GM11168 (cell line): ENCODE measurements around the gene MYO1E.
"Not testable (repeated sequence)": the region's sequence is repeated elsewhere in the genome, so short reads cannot be mapped to it uniquely, and the experiment has no call there.

Experiments used
- in situ Hi-C: fragments of 300-500 bp; cut with MboI; formaldehyde crosslinking; loops from one replicate; pipeline ENCODE4 v1.12.0; 2022; ENCODE audit warnings: low sequenced_read_pairs; ENCODE audit not compliant: unreplicated experiment

Gene MYO1E

DNA sequence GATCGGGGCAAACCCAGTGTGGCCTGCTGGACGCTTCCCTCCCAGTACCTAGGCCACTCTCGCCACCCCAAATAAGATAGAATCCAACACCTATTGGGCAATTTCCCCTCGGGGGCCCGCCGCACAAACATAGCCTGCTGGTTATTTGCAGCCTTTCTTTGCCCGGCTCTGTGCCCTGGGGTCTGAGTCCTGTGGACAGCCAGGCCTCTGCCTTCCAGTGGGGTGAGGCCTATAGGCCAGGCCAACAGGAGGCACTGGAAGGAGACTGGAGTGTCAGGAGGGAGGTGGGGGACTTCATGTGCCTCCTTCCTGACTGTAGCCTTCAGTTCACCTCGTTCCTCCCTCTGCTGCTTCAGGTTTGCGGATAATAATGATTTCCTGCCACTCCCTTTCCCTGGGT, 213.5 kb downstream of the MYO1E start:
- in situ Hi-C loops = loop anchor here (25.0 kb wide), 1 partner anchor 328 kb away; no protein-coding TSS in a partner anchor

DNA sequence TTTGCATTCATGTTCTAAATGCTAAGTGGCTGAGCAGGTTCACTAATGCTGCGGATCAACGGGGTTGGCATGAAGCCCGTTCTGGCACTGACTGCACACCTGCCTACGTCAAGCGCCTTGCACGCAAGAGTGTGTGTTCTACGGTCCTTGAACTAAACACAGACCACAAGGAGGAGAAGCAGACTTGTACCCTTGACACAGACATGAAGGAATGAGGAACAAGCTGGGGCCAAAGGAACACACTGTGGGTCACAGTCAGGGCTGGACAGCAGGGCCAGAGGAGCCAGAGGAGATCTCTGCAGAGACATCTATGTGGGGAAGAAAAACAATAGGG, 214.0 kb downstream of the MYO1E start:
- in situ Hi-C loops = loop anchor here (25.0 kb wide), 1 partner anchor 329 kb away; no protein-coding TSS in a partner anchor

DNA sequence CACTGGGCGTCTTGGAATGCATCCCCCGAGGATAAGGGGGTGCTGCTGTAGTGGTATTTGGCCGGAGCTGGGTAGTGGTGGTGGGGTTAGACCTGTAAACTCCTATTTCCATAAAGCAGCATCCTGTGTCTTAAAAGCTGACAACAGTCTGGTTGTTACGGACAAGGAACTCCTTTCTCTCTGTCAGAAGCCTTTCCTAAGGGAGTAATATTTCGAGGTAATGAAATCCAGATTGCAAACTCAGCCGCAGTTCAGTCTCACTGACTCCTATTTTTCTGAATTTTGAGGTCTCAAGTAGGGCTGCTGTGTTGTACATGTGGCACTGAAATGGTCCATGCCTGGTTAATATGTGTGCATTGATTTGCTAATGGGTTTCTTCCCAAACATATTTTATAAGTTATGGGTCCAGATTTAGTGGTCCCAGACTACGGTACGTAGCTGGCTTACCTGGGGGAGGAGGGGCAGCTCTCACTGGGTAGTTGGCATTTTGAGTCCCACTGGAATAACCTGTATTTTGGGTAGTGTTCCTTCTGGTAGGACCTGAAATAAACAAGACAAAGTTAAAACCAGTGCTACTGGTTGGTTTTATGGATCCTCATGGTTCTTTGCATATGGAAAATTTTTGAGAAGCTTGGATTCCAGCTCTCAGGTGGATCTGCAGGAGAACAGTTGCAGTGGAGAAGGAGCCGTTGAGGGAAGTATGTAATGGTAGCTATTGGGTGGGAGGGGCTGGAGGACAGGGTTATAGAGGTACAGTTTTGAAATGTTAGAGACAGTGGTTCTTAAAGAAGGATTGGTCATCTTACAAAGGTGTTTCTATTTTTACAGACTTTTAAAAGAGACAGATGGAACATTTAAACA, 214.6 kb downstream of the MYO1E start:
- in situ Hi-C loops = loop anchor here (25.0 kb wide), 1 partner anchor 329 kb away; no protein-coding TSS in a partner anchor

DNA sequence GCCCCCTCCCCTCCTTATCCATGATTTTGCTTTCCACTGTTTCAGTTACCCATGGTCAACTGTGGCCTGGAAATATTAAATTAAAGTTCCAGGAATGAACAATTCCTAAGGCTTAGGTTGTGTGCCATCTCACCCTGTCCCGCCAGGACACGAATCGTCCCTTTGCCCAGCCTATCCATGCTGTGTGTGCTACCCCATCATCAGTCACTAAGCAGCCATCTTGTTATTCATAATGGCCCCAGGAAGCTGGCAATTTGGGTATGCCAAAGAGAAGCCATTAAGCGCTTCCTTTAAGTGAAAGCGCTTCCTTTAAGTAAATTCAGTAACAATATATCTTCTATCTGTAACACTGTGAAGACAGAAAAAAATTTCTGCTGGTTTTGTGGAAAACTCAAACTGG, 215.3 kb downstream of the MYO1E start:
- in situ Hi-C loops = loop anchor here (25.0 kb wide), 1 partner anchor 330 kb away; no protein-coding TSS in a partner anchor

DNA sequence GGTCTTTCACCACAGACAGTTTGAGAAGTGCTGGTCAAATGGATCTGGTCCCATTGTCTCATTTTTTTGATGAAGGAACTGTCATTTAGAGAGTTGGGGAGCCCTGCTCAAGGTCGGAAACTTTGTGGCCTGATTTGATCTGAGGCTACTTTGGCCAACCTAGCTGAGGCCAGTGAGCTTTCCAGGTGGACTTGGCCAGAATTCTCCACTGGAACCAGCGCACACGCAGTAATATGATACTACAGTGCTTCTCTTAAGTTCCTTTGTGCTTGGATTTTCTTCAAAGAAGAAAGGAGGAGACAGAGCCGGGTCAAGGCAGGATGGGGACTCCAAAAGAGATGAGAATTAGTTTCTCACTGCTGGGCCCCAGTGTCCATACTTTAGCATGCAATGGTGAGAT, 217.2 kb downstream of the MYO1E start:
- in situ Hi-C loops = loop anchor here (25.0 kb wide), 1 partner anchor 332 kb away; no protein-coding TSS in a partner anchor

DNA sequence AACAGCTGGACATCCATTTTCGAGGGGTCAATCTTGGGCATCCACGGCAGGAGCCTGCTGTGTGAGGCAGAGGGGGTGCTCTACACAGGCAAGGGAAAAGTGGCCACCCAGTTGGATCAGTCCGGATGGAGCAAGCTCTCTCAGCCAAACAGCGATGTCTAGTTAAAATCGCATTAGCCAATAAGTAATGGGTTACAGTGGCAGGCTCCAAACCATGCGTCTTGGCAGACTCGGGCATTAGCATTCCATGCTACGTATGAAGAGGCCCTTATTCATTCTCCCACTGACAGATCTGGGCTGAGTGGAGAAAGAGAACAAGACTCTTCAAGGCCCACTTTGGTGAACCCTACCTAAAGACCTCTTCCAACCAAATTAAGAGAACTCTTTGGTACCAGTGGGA, 218.4 kb downstream of the MYO1E start:
- in situ Hi-C loops = loop anchor here (25.0 kb wide), 1 partner anchor 333 kb away; no protein-coding TSS in a partner anchor

DNA sequence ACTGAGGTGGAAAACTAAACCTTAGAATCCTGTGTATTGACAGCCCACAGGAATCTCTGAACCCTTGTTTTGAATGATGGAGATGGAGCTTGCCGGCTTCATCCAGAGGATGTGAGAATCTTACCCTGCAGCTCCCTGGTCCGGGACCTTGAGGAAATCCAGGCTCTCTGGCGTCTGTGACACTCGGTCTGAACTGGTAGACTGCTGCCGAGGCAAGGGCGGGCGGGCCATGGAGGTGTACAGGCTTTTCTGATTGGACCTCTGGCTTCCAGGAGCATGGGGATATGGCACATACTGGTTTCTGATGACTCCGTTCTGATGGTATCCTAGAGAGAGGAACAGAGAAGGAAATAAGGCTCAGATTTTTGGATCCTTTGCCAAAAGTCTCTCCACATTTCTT, 219.2 kb downstream of the MYO1E start:
- in situ Hi-C loops = loop anchor here (25.0 kb wide), 1 partner anchor 334 kb away; no protein-coding TSS in a partner anchor

DNA sequence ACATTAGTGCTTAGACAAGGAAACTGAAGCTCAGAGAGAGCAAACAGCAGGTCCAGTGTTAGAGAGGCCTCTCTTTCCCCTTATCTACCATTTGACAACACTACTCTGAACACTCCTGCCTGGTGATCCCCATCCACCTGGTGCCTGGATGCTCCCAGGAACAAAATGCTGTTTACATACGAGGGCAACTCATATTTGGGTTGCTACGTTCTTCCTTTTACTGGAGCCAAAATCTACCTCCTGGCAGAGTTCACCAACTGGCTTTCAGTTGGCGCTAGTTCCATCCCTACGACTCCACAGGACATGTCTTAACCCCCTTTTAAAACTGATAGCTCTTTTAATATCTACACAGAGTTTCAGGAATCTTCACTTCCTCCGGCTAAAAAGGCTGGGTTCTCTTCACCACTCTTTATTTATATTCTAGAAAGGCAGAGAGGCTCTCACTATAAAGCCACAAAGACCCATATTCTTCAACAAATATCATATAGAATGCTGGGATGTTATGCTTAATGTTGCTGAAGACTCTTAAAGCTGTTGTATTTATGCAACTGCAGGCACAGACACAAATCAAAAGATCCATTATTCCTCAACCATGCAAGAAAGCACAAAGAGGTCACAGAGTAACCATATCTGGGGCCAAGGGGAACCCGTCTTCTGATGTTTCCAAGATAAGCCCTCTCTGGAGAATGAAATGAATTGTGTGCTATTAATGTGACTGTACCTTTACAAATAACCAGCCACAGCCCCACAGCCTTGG, 219.8 kb downstream of the MYO1E start:
- in situ Hi-C loops = loop anchor here (25.0 kb wide), 1 partner anchor 334 kb away; no protein-coding TSS in a partner anchor

DNA sequence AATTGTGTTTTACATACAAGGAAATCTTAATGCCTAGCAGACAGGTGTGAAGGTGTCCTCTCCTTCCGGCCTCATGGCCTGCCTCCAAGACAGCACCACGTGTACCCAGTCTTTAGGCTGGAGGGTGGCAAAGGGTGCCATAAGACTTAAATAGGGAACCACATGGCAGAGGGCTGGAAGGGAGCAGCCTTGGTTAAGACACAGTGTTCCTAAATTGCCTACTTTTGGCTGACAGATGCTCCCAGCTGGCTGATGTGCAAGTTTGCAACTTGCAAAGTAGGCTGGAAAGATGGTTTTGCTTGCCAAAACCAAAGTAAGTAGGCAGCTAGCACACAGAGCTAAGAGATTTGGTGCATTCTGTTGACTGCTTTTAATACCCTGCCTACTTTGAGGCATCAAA, 222.5 kb downstream of the MYO1E start:
- in situ Hi-C loops = loop anchor here (25.0 kb wide), 1 partner anchor 337 kb away; no protein-coding TSS in a partner anchor

DNA sequence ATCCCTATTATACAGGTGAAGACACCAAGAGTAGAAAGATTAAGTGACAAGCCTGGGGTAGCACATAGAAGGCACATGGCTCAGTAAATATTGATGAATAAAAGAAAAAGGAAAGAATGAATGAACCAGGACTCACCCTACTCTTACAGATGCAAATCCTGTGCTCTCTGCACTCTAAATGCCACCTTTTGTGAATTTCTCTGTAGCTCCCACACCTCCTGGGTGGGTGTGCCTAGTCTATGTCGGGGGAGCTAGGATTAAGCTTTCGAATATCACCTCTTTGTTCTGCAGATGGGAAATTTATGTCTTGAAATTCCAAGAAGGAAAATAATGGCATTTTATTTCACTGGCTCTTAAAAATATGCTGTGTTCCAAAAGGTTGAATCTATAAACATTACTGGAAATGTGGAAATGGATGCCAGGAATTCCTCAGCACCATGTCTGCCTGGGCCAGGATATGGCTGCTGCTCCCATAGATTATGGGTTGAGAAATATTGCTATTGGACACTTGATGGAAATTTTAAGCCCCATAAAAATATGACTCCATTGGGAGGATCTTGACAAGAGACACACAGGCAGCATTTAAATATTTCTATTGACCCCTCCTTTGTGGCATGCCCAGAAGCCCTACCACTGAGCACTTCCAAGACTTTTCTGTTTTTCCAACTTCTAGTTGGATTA, 224.4 kb downstream of the MYO1E start:
- in situ Hi-C loops = no loop called here

DNA sequence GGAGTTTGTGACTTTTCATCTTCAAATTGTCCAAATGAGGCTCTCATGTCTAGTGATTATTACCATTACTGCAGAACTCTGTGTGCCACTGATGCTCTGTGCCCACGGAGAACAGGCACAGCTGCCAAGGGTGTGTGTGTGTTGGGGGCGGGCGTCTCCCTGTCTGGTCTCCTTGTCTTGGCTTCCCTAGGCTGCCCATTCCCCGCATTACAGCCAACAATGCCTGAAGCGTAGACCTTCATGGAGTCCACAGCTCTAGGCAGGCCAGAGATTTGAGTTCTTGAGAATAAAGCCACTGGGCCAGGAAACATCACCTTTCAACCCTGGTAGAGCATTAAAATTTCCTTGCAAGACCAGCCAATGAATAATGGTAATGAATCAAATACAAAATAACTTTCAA, 225.0 kb downstream of the MYO1E start:
- in situ Hi-C loops = no loop called here

DNA sequence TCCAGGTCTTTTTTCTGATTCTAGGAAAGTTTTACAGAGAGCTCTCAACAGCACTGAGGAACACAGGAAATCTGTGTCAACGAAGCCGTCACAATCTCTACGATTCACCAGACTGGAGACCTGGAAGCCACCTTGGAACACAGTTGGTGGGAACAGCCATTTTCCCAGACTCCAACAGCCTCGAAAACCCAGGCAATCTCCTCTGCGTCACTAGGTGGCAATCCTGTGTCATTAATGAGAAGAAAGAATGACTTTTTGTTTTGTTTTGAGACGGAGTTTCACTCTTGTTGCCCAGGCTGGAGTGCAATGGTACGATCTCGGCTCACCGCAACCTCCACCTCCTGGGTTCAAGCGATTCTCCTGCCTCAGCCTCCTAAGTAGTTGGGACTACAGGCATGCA, 228.1 kb downstream of the MYO1E start:
- in situ Hi-C loops = not testable (repeated sequence)

DNA sequence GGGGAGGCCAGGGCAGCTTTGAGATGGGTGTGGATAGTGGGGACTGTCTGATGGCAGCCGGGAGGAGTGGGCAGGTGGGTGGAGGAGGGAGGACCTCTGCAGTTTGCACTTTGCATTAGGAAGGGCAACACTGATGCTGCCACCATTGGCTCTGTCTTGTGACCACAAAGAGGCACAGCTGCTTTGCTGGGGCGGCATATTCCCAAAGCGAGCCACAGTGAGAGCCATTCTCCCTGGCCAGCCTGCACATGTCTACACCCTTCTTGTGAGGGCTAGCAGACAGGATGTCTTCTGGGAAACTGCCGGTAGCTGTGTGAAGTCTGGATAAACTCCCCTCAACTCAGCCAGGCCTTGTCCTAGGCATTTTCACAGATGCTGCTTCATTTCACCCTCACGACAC, 229.4 kb downstream of the MYO1E start:
- in situ Hi-C loops = no loop called here

DNA sequence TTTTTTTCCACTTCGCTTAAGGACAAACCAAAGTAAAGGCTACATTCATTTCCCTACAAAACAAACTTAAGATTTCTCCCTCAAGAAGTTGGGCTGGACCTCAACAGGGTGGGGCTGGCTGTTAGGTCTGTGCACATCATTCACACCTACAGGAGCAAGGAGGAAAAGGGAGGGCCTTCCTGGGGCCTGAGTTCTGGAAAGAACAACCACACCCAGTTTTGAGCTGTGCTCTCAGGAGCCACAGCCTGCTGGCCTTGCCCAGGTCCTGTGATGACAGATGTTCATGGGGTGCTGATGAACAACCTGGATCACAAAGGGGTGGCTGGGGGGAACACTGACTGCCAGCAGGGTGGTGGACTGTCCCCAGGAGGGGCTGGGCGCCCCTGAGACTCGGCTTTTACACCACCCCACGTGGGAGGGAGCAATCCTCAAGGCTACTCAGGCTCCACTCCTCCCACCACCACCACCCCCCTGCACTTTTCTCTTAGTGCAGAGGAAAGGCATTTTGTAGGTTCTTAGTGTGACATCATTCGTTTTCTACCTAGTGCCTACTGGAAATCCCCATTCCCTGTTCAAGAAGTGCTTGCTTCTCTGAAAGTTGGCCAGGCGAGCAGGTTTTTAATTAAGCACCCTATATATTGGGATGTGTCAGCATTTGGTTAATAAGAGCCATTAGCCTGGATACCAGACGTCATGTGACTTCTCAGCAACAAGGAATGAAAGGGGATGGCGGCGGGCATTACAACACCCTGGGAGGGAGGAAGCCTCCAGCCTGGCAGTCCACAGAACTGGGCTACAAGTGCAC, 232.0 kb downstream of the MYO1E start:
- in situ Hi-C loops = no loop called here

DNA sequence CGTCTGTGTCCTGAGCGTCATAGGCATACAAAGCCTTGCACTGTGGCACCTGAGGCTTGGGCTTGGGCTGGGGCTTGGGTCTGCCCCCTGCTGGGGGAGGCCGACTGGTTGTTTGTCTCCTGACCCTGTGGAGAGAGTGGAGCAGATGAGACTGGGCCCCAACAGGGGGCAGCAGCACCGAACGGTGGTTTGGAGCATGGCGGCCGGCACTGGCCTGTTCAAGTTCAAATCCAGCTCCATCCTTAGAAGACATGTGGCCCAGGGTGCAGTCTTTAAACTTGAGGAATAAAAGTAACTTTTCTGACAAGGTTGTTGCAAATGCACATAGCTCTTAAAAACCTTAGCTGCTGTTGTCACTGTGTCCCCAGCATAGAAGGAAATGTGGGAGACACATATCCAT, 234.4 kb downstream of the MYO1E start:
- in situ Hi-C loops = no loop called here

DNA sequence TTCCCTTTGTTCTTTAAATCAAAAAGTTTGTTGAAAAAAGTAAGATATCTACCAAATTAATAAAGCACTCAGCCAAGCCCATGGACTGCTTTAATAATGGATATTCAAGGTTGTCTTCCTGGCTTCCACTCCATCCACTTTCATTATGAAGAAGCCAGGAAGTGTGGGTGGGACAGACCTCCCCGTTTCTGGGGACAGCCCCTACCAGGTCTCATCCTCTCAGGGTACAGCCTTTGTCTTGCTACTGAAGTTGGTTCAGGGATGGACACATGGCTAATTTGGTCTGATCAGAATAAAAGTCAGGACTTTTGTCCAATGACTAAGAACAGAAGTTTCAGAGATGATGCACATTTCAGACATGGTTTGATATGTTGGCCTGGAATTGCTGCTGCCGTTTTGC, 235.1 kb downstream of the MYO1E start:
- in situ Hi-C loops = no loop called here

DNA sequence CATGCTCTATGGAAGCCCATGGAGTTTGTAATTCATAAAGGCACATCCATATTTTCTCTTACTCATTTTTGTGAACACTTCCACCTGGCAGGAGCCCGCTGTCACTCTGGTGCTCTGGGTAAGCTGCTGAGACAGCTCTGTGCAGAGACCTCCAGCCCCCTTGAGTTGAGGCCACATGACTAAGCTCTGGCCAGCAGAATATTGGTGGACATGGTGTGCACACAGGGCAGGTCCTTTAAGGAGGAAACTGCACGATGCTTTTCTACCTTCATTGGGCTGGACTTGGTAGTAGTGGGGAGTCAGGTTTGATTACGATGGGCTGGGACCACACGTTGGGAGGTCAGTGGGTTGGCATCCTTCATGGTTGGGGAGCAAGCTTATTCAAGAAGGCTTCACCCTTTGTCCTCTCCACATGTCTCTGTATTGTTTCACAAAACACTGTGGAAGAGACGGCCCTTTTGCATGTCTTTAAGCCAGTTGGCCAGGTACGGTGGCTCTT, 238.7 kb downstream of the MYO1E start:
- in situ Hi-C loops = no loop called here

DNA sequence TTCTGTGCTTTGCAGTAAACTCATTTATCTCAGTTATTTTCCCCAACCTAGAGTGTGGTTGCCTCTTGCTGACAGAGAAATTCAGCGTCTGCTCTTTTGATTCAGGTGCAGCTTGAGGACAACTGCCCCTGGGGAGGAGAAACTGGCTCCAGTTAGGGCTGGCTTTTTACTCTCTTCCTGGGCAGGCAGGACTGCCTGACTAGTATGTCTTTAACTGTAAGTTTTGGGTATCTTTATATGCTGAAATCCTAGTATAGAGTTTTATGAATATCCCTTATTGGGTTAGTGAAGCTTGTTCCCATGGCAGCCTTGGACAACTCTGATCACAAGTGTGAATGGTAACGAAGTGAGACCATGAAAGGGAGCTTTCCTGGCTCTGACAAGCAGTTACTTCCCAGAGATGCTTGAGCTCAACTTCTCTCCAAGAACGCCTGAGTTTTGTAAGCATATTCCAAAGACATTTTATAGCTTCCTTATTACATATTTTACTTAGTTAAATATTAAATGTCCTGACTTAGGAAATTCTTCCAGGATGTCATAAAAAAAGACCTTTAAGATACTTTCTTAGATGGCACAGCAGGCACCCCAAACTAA, 240.6 kb downstream of the MYO1E start:
- in situ Hi-C loops = no loop called here

DNA sequence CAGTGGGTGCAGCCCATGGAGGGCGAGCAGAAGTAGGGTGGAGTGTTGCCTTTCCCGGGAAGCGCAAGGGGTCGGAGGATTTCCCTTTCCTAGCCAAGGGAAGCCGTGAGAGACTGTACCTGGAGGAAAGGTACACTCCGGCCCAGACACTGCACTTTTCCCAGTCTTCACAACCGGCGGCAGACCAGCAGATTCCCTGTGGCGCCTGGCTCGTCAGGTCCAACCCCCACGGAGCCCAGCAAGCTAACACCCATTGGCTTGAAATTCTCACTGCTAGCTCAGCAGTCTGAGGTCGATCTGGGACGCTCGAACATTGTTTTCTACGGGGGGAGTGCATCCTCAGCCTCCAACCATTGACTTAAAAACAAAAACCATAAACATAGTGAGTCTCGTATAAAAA, 241.2 kb downstream of the MYO1E start:
- in situ Hi-C loops = no loop called here
